Prostate gland (tissue), 2 donors: Measurements from ENCODE around the gene RTN4RL1. TPM values are rescaled to one million over a fixed set of nuclear protein-coding genes. Genes with fewer than 3 reads are reported as not detected.

Experiments
- DNase-seq: peaks from one replicate; pipeline ENCODE4 v3.0.0-alpha.2; 2019; ENCODE audit warnings: low spot score
- H3K27ac ChIP-seq, 2 donors: fragments of 200-600 bp; sonication (generic); 2 replicates each; pipeline ENCODE4 v1.5.1; 2017 to 2019
- H3K27me3 ChIP-seq: fragments of 200-600 bp; sonication (generic); replicated peaks from 2 replicates; pipeline ENCODE4 v1.5.1; 2019; ENCODE audit not compliant: insufficient read depth
- H3K36me3 ChIP-seq, 2 donors: fragments of 200-600 bp; sonication (generic); 1 replicate in 1 of 2; 2 replicates in 1 of 2; pipeline versions ENCODE4 v1.5.1 to v1.8.1; 2017 to 2019
- H3K4me1 ChIP-seq: fragments of 200-600 bp; sonication (generic); replicated peaks from 2 replicates; pipeline ENCODE4 v1.5.1; 2019
- H3K4me3 ChIP-seq, 2 donors: fragments of 200-600 bp; sonication (generic); 2 replicates each; pipeline ENCODE4 v1.5.1; 2017 to 2019
- H3K9me3 ChIP-seq: fragments of 200-600 bp; sonication (generic); 2 replicates; pipeline ENCODE4 v1.5.1; 2017
- POLR2A ChIP-seq: fragments of 450-650 bp; IDR thresholded peaks from one replicate; pipeline ENCODE4 v1.6.1; 2016; ENCODE audit warnings: antibody characterized with exemption, mild to moderate bottlenecking
- POLR2AphosphoS5 ChIP-seq: sonication (generic); formaldehyde crosslinking; IDR thresholded peaks from one replicate; pipeline ENCODE4 v1.6.1; 2017; ENCODE audit warnings: antibody characterized with exemption
- WGBS: methylation state at CpG from one replicate; pipeline ENCODE4 v1.1.5; 2018; 5-methylcytosine and 5-hydroxymethylcytosine counted together
- intact Hi-C: fragments of 100-400 bp; cut with DNase I; formaldehyde crosslinking; loops from one replicate; pipeline ENCODE4 v1.14.2; 2022
- total RNA-seq, 2 donors: library from RNA; depleted of rRNA; stranded (reverse); fragments of >200 nt; gene quantifications; one replicate each; pipeline ENCODE4 v1.1.0, GENCODE V29; 2016
- TF ChIP-seq, protein P1 (sequence below), 4 experiments: fragments of 200-600 bp in 2 of 4; fragments of 450-650 bp in 2 of 4; sonication (generic) in 2 of 4; IDR thresholded peaks; 1 replicate in 3 of 4; 2 replicates in 1 of 4; pipeline ENCODE4 v1.5.1; 2016 to 2019; ENCODE audit warnings: antibody characterized with exemption in 4 of 4, mild to moderate bottlenecking in 2 of 4, moderate library complexity in 2 of 4

Gene RTN4RL1
- total RNA-seq, 2 donors from 2014 or later = 8.3 to 21.5 TPM

DNA sequence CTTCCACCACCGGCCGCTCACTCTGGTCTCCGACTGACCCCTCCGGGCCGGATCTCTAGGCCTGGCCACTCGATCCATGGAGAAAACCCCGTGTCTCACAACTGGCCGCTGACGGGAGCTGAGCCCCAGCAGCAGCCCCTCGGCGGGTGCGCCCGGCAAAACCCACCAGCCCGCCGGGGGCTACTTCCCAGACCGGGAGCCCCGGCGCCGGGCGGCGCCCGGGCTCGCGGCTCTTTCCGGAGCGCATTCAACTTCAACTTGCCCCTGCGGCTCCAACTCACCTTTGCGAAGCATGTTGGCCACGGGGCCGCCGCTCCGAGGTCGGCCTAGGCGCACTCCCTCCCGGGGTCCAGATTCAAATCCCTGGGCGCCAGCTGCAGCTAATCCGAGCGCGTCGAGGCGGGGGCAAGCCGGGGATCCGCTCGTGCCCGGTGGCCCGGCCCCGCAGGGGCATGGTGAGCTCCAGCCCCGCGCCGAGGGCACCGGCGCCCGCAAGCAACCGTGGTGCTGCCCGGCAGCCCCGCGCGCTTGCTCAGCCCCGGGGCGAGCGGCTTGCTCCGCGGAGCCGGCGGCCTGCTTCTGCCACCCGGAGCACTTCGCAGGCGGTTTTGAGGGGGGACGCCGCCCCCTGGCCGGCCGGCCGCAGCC, 438 bp downstream of the RTN4RL1 start:
- Histone ChIP-seq H3K36me3 (no peaks in the 10 kb centered on the region), H3K27ac (peak overlapping the region; percentile 36 to 72), H3K27me3 (no peaks in the 10 kb centered on the region), H3K4me3 (peak overlapping the region; percentile 54 to 66), H3K9me3 (no peaks in the 10 kb centered on the region), H3K4me1 (no peaks in the 10 kb centered on the region)
- intact Hi-C loops = no loop called here
- DNase-seq = no peak
- TF ChIP-seq POLR2AphosphoS5 (no peak), POLR2A (no peak)
- TF ChIP-seq, protein P1, sequence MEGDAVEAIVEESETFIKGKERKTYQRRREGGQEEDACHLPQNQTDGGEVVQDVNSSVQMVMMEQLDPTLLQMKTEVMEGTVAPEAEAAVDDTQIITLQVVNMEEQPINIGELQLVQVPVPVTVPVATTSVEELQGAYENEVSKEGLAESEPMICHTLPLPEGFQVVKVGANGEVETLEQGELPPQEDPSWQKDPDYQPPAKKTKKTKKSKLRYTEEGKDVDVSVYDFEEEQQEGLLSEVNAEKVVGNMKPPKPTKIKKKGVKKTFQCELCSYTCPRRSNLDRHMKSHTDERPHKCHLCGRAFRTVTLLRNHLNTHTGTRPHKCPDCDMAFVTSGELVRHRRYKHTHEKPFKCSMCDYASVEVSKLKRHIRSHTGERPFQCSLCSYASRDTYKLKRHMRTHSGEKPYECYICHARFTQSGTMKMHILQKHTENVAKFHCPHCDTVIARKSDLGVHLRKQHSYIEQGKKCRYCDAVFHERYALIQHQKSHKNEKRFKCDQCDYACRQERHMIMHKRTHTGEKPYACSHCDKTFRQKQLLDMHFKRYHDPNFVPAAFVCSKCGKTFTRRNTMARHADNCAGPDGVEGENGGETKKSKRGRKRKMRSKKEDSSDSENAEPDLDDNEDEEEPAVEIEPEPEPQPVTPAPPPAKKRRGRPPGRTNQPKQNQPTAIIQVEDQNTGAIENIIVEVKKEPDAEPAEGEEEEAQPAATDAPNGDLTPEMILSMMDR (IDR thresholded peaks at IDR 0.05) = no peak
- WGBS = 1% methylated on average over 54 of the region's 73 CpGs

DNA sequence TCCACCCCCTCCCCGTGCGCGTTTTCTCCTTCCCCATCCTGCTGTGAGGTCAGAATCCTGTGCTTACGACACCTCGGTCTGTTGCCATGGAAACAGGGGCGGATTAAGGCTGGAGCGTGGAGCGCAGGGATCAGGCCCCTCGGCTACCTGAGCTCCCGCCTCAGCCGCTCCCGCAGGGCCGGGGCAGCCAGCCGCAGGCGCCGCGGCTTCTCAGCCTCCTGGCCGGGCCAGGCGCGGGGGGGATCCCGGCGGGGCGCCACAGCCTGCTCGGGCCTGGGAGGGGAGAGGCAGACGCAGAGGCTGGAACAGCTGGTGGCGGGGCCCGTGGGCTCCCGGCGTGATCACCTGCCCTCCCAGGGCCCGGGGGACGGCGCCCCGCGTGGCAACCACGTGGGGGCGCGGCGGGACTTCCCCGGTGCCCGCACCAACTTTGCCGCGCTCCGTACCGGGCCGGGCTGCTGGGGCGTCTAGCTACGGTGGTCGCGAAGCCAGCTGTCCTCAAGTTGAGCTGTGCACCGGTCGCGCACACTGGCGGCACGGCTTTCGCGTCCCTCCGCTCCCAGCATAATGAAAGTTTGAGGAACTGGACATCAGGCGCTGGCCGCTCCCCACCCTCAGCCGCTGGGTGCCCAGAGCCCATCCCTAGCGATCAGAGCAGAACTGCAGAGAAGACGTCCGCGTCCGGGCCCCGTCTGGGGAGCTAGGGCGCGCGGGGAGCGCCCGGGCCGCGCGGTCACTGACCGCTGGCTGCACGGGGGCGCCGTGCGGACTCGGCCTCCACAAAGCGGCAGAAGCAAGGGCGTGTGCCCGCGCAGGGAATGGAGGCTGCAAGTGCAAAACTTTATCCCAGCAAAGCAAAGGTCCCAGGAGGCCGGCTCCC, 1.2 kb downstream of the RTN4RL1 start:
- peak overlapping the region; percentile 54 to 66 for H3K4me3 ChIP-seq
- no peaks in the 10 kb centered on the region for H3K27me3 ChIP-seq
- no peaks in the 10 kb centered on the region for H3K4me1 ChIP-seq
- WGBS = under 1% methylated on average over 61 of the region's 85 CpGs
- peak overlapping the region; percentile 1 to 6 for H3K27ac ChIP-seq
- intact Hi-C loops = no loop called here
- no peaks in the 10 kb centered on the region for H3K36me3 ChIP-seq
- no peaks in the 10 kb centered on the region for H3K9me3 ChIP-seq
- DNase-seq = no peak
- TF ChIP-seq POLR2AphosphoS5 (no peak), POLR2A (no peak)
- TF ChIP-seq, protein P1 (IDR thresholded peaks at IDR 0.05) = no peak

DNA sequence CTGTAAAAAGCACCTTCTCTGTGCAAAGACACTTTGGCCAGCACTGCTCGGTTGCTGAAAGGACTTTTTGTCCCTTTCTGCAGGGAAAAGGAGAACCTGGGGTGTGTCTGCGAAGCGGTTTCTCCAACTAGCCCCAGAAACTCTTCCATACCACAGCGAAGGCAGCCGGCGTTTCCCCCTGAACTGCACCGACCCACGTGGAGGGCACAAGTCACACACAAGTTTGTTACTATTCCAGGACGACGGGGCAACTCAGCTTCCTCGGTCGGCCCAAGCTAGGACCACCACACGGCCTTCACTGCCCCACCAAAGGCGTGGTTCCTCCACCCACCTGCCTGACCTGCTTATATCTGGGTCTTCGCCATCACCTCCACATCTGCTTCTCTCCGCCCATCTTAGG, 1.9 kb downstream of the RTN4RL1 start:
- no peaks in the 10 kb centered on the region for H3K9me3 ChIP-seq
- H3K27ac ChIP-seq = no peak overlapping the region
- intact Hi-C loops = no loop called here
- H3K4me1 ChIP-seq = no peaks in the 10 kb centered on the region
- 81% methylated on average over 16 of the region's 16 CpGs for WGBS
- no peaks in the 10 kb centered on the region for H3K36me3 ChIP-seq
- H3K4me3 ChIP-seq = peak overlapping the region in 1 of 2 donors; percentile 54
- TF ChIP-seq, protein P1 (IDR thresholded peaks at IDR 0.05) = no peak
- TF ChIP-seq POLR2A = no peak
- TF ChIP-seq POLR2AphosphoS5 = no peak
- DNase-seq = no peak
- no peaks in the 10 kb centered on the region for H3K27me3 ChIP-seq

DNA sequence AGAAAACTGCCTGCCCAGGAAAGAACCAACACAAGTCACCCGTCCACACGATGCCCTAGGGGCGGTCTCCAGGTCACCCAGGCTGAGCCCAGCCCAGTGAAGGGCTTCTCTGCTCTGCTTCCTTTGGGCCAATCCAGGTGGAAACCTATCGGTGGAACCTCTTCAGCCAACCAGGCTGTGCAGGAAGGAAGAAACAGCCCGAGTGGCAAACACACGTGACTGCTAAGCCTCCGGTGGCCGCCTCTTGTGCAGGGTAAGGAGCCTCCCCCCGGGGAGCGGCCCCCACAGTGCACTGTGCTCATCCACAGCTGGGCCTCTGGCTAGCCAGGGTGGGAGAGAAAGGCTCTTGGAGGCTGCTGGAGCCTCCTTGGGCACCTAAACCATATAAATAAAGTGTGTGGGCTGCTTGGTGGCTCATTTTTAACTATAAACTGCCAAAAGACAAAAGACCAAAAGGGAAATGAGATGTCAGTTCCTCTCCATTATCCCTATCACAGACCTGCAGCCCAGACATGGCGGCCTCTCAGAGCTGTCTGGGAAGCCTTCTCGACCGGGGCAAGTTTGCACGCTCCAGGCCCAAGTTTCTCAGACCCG, 2.4 kb downstream of the RTN4RL1 start:
- TF ChIP-seq, protein P1 (IDR thresholded peaks at IDR 0.05) = no peak
- TF ChIP-seq POLR2AphosphoS5 (no peak), POLR2A (no peak)
- H3K27ac ChIP-seq = no peak overlapping the region
- no peaks in the 10 kb centered on the region for H3K9me3 ChIP-seq
- H3K4me3 ChIP-seq = no peak overlapping the region
- no peak for DNase-seq
- H3K4me1 ChIP-seq = no peaks in the 10 kb centered on the region
- intact Hi-C loops = no loop called here
- no peaks in the 10 kb centered on the region for H3K36me3 ChIP-seq
- no peaks in the 10 kb centered on the region for H3K27me3 ChIP-seq
- 91% methylated on average over 15 of the region's 15 CpGs for whole genome bisulfite sequencing
